GM12878 (cell line): Measurements from ENCODE around the gene FHL5. TPM values are rescaled to one million over a fixed set of nuclear protein-coding genes. Genes with fewer than 3 reads are reported as not detected.

ENCODE experiments used
- ATAC-seq: fragments of 200-7000 bp; cut with Tn5 transposase; 3 replicates; pipeline ENCODE4 v1.9.1; 2020; ENCODE audit warnings: mild to moderate bottlenecking, moderate library complexity
- BruUV-seq: library from RNA; stranded (reverse); fragments of 400-500 nt; replicated peaks from 2 replicates; lab custom pipeline; 2021; lab: Mats Ljungman, UMichigan
- CTCF ChIA-PET: fragments of 300-600 bp; sonication (Branson Sonifier 250); formaldehyde crosslinking; extraction: SDS; loops from one replicate; lab custom pipeline; 2021; ENCODE audit warnings: inconsistent platforms; lab: Yijun Ruan, JAX
- POLR2A ChIA-PET: fragments of 350-600 bp; formaldehyde crosslinking; extraction: SDS; loops from one replicate; lab custom pipeline; 2021; ENCODE audit warnings: inconsistent platforms; lab: Charles Lee
- RAD21 ChIA-PET: fragments of 300-600 bp; sonication (Branson Sonifier 250); formaldehyde crosslinking; loops from one replicate; lab custom pipeline; 2023; ENCODE audit warnings: antibody characterized with exemption; ENCODE audit not compliant: unreplicated experiment; lab: Charles Lee
- SMC1A ChIA-PET: fragments of 300-600 bp; sonication (Branson Sonifier 250); formaldehyde crosslinking; loops from one replicate; lab custom pipeline; 2023; ENCODE audit not compliant: unreplicated experiment, uncharacterized antibody; lab: Charles Lee
- DNase-seq: peaks from one replicate; pipeline ENCODE4 v3.0.0-alpha.2; 2011; ENCODE audit warnings: low read depth, low spot score
- FAIRE-seq: peaks from 3 replicates; lab custom pipeline; 2011; peaks lifted over from hg19 to GRCh38; lab: Jason Lieb, UNC
- H2AFZ ChIP-seq: 2 replicates; pipeline ENCODE4 v1.6.0; 2011; ENCODE audit warnings: low read depth, low read length, control low read depth; ENCODE audit not compliant: control insufficient read depth
- H3K27ac ChIP-seq: 2 replicates; pipeline ENCODE4 v1.5.1; 2011; ENCODE audit warnings: control low read depth; ENCODE audit not compliant: control insufficient read depth, insufficient read depth
- H3K27me3 ChIP-seq, 2 experiments: replicated peaks in 1 of 2; 2 replicates each; pipeline versions ENCODE4 v1.6.0 to v1.6.1; 2011; ENCODE audit warnings: low read length in 1 of 2; ENCODE audit not compliant: control insufficient read depth in 2 of 2, insufficient read depth in 2 of 2
- H3K36me3 ChIP-seq, 2 experiments: 2 replicates each; pipeline ENCODE4 v1.5.1; 2011; ENCODE audit warnings: low read length in 1 of 2; ENCODE audit not compliant: control insufficient read depth in 2 of 2, insufficient read depth in 2 of 2
- H3K4me1 ChIP-seq: 2 replicates; pipeline ENCODE4 v1.6.1; 2011; ENCODE audit warnings: mild to moderate bottlenecking, low read length, moderate library complexity, mixed read lengths; ENCODE audit not compliant: control insufficient read depth, insufficient read depth
- H3K4me2 ChIP-seq: 2 replicates; pipeline ENCODE4 v1.6.0; 2011; ENCODE audit warnings: control low read depth; ENCODE audit not compliant: control insufficient read depth, insufficient read depth
- H3K4me3 ChIP-seq: fragments of 200-600 bp; sonication (generic); 2 replicates; pipeline ENCODE4 v1.5.1; 2016
- H3K79me2 ChIP-seq: 2 replicates; pipeline ENCODE4 v1.6.0; 2011; ENCODE audit warnings: low read length; ENCODE audit not compliant: control insufficient read depth, insufficient read depth
- H3K9ac ChIP-seq: 2 replicates; pipeline ENCODE4 v1.8.0; 2011; ENCODE audit warnings: low read length, control low read depth, mixed read lengths; ENCODE audit not compliant: control insufficient read depth, insufficient read depth
- H3K9me3 ChIP-seq: replicated peaks from 3 replicates; pipeline ENCODE4 v1.5.1; 2011; ENCODE audit warnings: mild to moderate bottlenecking, low read length; ENCODE audit not compliant: control insufficient read depth, insufficient read depth
- H4K20me1 ChIP-seq: 2 replicates; pipeline ENCODE4 v1.6.0; 2011; ENCODE audit not compliant: control insufficient read depth, insufficient read depth
- BACH1 ChIP-seq: fragments of 450-650 bp; IDR thresholded peaks from 2 replicates; pipeline ENCODE4 v1.6.1; 2017; ENCODE audit warnings: mild to moderate bottlenecking, borderline replicate concordance
- DPF2 ChIP-seq: fragments of 450-650 bp; IDR thresholded peaks from 2 replicates; pipeline ENCODE4 v1.6.1; 2017; ENCODE audit warnings: mild to moderate bottlenecking
- E2F4 ChIP-seq: IDR thresholded peaks from 2 replicates; pipeline ENCODE4 v1.6.1; 2012; ENCODE audit warnings: low read depth, low read length, improper control_type of control experiment
- ELK1 ChIP-seq: IDR thresholded peaks from 2 replicates; pipeline ENCODE4 v1.6.1; 2012; ENCODE audit warnings: low read depth, low read length, improper control_type of control experiment
- EZH2 ChIP-seq: IDR thresholded peaks from 2 replicates; pipeline ENCODE4 v1.6.1; 2012; ENCODE audit warnings: low read depth, mild to moderate bottlenecking, control low read depth, inconsistent platforms, low read length, borderline replicate concordance; ENCODE audit not compliant: control insufficient read depth
- FOXM1 ChIP-seq: IDR thresholded peaks from 2 replicates; pipeline ENCODE4 v1.6.1; 2012; ENCODE audit warnings: low read depth, mild to moderate bottlenecking, inconsistent platforms, low read length, moderate library complexity
- GATAD2B ChIP-seq: fragments of 450-650 bp; conservative IDR thresholded peaks from 2 replicates; pipeline ENCODE4 v1.6.1; 2017; ENCODE audit warnings: low read depth, mild to moderate bottlenecking, moderate library complexity
- IKZF2 ChIP-seq, 2 experiments: fragments of 450-650 bp; IDR thresholded peaks; 2 replicates each; pipeline ENCODE4 v1.6.1; 2017; ENCODE audit warnings: mild to moderate bottlenecking in 2 of 2, moderate library complexity in 2 of 2
- KLF5 ChIP-seq: fragments of 450-650 bp; IDR thresholded peaks from 2 replicates; pipeline ENCODE4 v1.6.1; 2014; ENCODE audit warnings: mild to moderate bottlenecking; ENCODE audit not compliant: partially characterized antibody
- MEF2B ChIP-seq: fragments of 450-650 bp; IDR thresholded peaks from 2 replicates; pipeline ENCODE4 v1.6.1; 2018; ENCODE audit warnings: mild to moderate bottlenecking, moderate library complexity; ENCODE audit not compliant: partially characterized antibody, poor library complexity, severe bottlenecking
- MTA3 ChIP-seq: IDR thresholded peaks from 2 replicates; pipeline ENCODE4 v1.6.1; 2012; ENCODE audit warnings: low read length, inconsistent platforms, borderline replicate concordance
- NR2F1 ChIP-seq: fragments of 450-650 bp; conservative IDR thresholded peaks from 2 replicates; pipeline ENCODE4 v1.6.1; 2017; ENCODE audit warnings: mild to moderate bottlenecking
- POLR2A ChIP-seq: IDR thresholded peaks from 2 replicates; pipeline ENCODE4 v1.6.1; 2011; ENCODE audit warnings: low read depth, mild to moderate bottlenecking, low read length
- POLR2AphosphoS5 ChIP-seq: IDR thresholded peaks from 2 replicates; pipeline ENCODE4 v1.6.1; 2011; ENCODE audit warnings: mild to moderate bottlenecking, low read length, inconsistent platforms
- RELA ChIP-seq: fragments of 450-650 bp; IDR thresholded peaks from 2 replicates; pipeline ENCODE4 v1.8.0; 2014; ENCODE audit warnings: borderline replicate concordance; ENCODE audit not compliant: partially characterized antibody
- SPI1 ChIP-seq: IDR thresholded peaks from 2 replicates; pipeline ENCODE4 v1.6.1; 2011; ENCODE audit warnings: low read depth, mild to moderate bottlenecking, low read length, moderate library complexity, borderline replicate concordance; ENCODE audit not compliant: insufficient read depth
- STAT1 ChIP-seq: fragments of 450-650 bp; conservative IDR thresholded peaks from 2 replicates; pipeline ENCODE4 v1.6.1; 2014; ENCODE audit warnings: antibody characterized with exemption, mild to moderate bottlenecking
- ZNF24 ChIP-seq: fragments of 450-650 bp; IDR thresholded peaks from 2 replicates; pipeline ENCODE4 v1.6.1; 2017; ENCODE audit warnings: antibody characterized with exemption, mild to moderate bottlenecking
- ZNF384 ChIP-seq: IDR thresholded peaks from 2 replicates; pipeline ENCODE4 v1.6.1; 2012; ENCODE audit warnings: low read depth, mild to moderate bottlenecking, low read length, improper control_type of control experiment, borderline replicate concordance
- WGBS: methylation state at CpG from one replicate; pipeline ENCODE4 v1.1.6; 2016; ENCODE audit warnings: low lambda C conversion rate; ENCODE audit not compliant: insufficient replicate concordance, insufficient coverage; ENCODE audit errors: missing lambda C conversion rate; 5-methylcytosine and 5-hydroxymethylcytosine counted together
- in situ Hi-C: fragments of 300-500 bp; cut with MboI; formaldehyde crosslinking; loops from 9 replicates; pipeline ENCODE4 v1.14.3; 2018; ENCODE audit warnings: mixed read lengths
- intact Hi-C: fragments of 100-400 bp; cut with micrococcal nuclease; formaldehyde crosslinking; loops from one replicate; pipeline ENCODE4 v1.14.2; 2022; ENCODE audit not compliant: unreplicated experiment
- polyA plus RNA-seq, 11 experiments: library from polyadenylated mRNA; depleted of rRNA in 4 of 11; unstranded in 6 of 11; stranded (reverse) in 5 of 11; fragments of >200 nt; fragmentation: Nextera tagmentation in 4 of 11; fragmentation: Illumina TruSeq in 1 of 11; extraction: Ambion mirVana in 4 of 11; extraction: Trizol in 1 of 11; gene quantifications; 1 replicate in 1 of 11; 2 replicates in 10 of 11; pipeline versions ENCODE4 v1.2.1 to v1.2.3, GENCODE V29; 2011 to 2016; ENCODE audit warnings: inconsistent platforms in 2 of 11, missing spikeins in 2 of 11, low read depth in 1 of 11
- total RNA-seq, 4 experiments: library from RNA; depleted of rRNA in 3 of 4; stranded (reverse); fragments of >200 nt in 3 of 4; fragmentation: Illumina TruSeq in 1 of 4; extraction: Trizol in 1 of 4; gene quantifications; 2 replicates each; pipeline versions ENCODE4 v1.2.1 to v1.2.3, GENCODE V29; 2013 to 2021
- TF ChIP-seq, protein P1 (sequence below): fragments of 450-650 bp; IDR thresholded peaks from 2 replicates; pipeline ENCODE4 v1.6.1; 2017; ENCODE audit warnings: low read depth, mild to moderate bottlenecking, moderate library complexity

Gene FHL5
- total and polyA plus RNA-seq, 10 of the 15 experiments (the other 5 are each of a cell fraction or from before 2014, with no cell fraction given): 0.16 TPM; not detected in 9

DNA sequence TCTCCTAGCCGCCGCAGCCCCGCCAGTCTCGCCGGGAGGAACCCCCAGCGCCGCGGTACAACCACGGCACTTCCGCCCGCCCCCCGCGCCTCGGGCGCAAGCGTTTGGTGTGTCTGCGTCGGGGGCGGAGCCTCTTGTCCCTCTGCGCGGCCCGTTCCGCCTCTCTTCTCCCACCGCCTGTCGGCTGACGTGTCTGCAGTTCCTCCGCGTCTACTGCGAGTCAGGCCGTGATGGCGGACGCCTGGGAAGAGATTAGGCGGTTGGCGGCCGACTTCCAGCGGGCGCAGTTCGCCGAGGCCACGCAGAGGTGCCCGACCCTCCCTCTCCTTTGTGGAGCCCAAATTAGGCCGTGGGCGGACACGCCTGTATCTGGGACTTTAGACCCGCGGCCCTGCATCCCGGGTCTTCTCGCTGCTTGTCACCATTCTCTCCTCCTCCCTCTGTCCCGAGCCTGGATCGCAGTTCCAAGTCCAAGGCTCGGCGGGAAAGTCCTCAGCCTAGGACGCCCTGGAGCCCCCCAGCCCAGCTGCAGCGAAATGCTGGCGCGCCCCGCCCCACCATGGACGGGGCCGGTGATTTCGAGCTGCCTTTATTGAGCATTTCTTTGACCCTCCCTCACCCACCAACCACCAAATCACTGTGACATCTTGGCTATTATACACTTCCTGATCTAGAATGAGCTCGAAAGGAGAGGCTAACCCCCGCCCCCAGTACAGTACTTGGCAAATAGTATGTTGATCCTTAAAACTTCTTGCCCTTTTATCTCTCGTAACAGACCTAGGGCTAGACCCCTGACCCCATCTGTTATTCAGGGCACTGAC, 41.1 kb upstream of the FHL5 start, which contains the start of gene UFL1:
UFL1 (plus strand) TSS at position 163 of the 821 bp plus-strand sequence; CDS start at position 231, 68 bp downstream.
- H3K4me3 ChIP-seq: peak within 1 kb of the TSS; percentile 91
- H3K79me2 ChIP-seq: peaks cover 43% of the 10 kb centered on the region
- H4K20me1 ChIP-seq: no peaks in the 10 kb centered on the region
- H3K9ac ChIP-seq: peak within 1 kb of the TSS; percentile 98
- H3K4me2 ChIP-seq: peak within 1 kb of the TSS; percentile 95
- H3K36me3 ChIP-seq: peaks cover 0 to 4% of the 10 kb centered on the region in 2 experiments; a peak in 1 of 4 replicates
- CTCF ChIA-PET: interaction anchor here (1.0 kb wide), 1 partner anchor 15 kb away, joined by 3 read pairs; no protein-coding TSS in a partner anchor
- peak; percentile 68 for DNase-seq
- POLR2A ChIA-PET: no interaction called here
- peak within 1 kb of the TSS; percentile 96 for H3K27ac ChIP-seq
- in situ Hi-C loops: loop anchor here (10.0 kb wide), 3 partner anchors 373 to 947 kb away; partner anchors contain the start of genes MANEA and NDUFAF4
- SMC1A ChIA-PET: interaction anchor here (2.0 kb wide), 1 partner anchor 10 kb away, joined by 14 read pairs; no protein-coding TSS in a partner anchor
- peak; percentile 75 for FAIRE-seq
- H3K27me3 ChIP-seq: no peaks in the 10 kb centered on the region
- no peaks in the 10 kb centered on the region for H3K4me1 ChIP-seq
- peak; percentile 94 for ATAC-seq
- H2AFZ ChIP-seq: peak within 1 kb of the TSS; percentile 86
- no TSS peak for BruUV-seq
- WGBS: 2% methylated on average over 53 of the region's 63 CpGs
- intact Hi-C loops: loop anchor here (1.0 to 5.0 kb wide), 4 partner anchors 90 to 945 kb away; partner anchors contain the start of genes GPR63, MANEA and NDUFAF4
- RAD21 ChIA-PET: no interaction called here
- H3K9me3 ChIP-seq: no peaks in the 10 kb centered on the region
- TF ChIP-seq, protein P1, sequence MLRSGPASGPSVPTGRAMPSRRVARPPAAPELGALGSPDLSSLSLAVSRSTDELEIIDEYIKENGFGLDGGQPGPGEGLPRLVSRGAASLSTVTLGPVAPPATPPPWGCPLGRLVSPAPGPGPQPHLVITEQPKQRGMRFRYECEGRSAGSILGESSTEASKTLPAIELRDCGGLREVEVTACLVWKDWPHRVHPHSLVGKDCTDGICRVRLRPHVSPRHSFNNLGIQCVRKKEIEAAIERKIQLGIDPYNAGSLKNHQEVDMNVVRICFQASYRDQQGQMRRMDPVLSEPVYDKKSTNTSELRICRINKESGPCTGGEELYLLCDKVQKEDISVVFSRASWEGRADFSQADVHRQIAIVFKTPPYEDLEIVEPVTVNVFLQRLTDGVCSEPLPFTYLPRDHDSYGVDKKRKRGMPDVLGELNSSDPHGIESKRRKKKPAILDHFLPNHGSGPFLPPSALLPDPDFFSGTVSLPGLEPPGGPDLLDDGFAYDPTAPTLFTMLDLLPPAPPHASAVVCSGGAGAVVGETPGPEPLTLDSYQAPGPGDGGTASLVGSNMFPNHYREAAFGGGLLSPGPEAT: peak; percentile 53
- peak; percentile 85 for TF ChIP-seq KLF5
- peak; percentile 87; the same call in 1 of the 2 replicates for TF ChIP-seq DPF2
- TF ChIP-seq MEF2B: peak; percentile 39
- peak; percentile 60 for TF ChIP-seq NR2F1
- TF ChIP-seq EZH2: no peak
- peak; percentile 99 for TF ChIP-seq POLR2AphosphoS5
- TF ChIP-seq POLR2A: peak; percentile 100
- TF ChIP-seq SPI1: peak; percentile 75
- peak; percentile 82 for TF ChIP-seq BACH1
- no peak for TF ChIP-seq ZNF24
- TF ChIP-seq STAT1: no peak
- TF ChIP-seq GATAD2B: peak; percentile 79; the same call in 1 of the 2 replicates
- TF ChIP-seq MTA3: 0 out of 2 replicates have a peak, but pooled peaks have one; percentile 60
- 0 out of 2 replicates have a peak, but pooled peaks have one; percentile 18 for TF ChIP-seq FOXM1
- TF ChIP-seq ZNF384: no peak
- no peak for TF ChIP-seq E2F4
- TF ChIP-seq IKZF2 (IDR thresholded peaks at IDR 0.05): peak; percentile 63; a peak in 3 of 4 replicates
- TF ChIP-seq ELK1: peak; percentile 43; the same call in 1 of the 2 replicates
- peak; percentile 69 for TF ChIP-seq RELA
